GM21717 (cell line): ENCODE results near the gene TMEM9.
A peak's percentile ranks its signal among the peaks of the same experiment; 100 is the strongest.

Source experiments
- ATAC-seq: cut with Tn5 transposase; IDR thresholded peaks from one replicate; pipeline ENCODE4 v1.9.1; 2021; ENCODE audit warnings: mild to moderate bottlenecking, moderate library complexity; ENCODE audit not compliant: unreplicated experiment

The TMEM9 gene

DNA sequence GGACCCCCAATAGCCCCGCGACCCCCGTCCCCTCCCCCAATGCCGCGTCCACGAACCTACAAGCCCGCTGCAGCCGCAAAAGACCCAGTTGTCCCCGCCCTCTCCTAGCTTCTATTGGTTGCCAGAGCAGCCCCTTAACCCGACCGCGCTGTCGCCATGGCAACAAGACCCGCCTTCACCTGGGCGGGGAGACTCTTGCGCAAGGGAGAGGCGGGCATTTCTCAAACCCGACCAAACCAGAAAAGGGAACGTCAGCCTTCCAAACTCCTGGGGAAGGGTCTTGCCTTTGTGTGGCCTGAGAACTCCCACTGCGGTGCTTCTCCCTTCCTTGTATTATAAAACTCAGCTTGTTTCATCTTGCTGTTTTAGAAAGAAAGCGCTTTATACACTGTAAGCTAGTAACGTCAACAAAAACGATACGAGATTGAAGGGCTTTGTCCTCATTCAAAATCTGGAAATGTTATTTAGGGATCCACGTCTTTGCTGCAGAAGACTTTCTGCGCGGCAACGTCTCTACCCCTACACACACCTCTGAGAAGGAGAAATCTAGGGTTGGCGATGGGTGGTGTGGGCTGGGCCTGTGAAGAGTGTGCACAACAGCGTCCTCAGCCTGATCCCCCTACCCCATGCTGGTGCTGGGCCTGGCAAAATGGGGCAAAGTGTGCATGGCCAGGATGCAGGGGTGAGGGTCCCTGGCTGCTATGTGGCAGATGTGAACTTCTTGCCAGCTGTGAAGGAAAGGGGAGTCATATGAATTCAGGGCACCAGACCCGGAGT, at the start of gene TMEM9:
Gene TMEM9 (minus strand): TSS at position 86 of the 777 bp plus-strand sequence. CDS start 551 bp downstream, outside the sequence.
- peak; percentile 98 for ATAC-seq

DNA sequence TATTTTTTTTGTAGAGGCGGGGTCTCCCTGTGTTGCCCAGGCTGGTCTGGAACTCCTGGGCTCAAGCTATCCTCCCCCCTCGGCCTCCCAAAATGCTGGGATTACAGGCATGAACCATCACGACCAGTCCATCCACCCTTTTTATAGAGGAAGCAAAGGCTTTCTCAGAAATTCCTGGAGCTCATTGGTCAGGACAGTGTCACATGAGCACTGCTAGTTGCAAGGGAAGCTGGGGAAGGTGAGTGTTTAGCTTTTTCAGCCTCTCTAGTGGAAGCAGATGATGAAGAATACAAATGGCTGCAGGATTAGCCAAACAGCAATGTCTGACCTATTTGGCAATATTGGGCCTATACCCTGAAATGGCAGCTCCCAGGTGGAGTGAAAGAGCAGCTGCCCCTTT, 44.3 kb upstream of the TMEM9 start:
- no peak for ATAC-seq

GRCh38 chr1:201194046-201194445, 39.8 kb upstream of the TMEM9 start:
- ATAC-seq, result no peak

DNA sequence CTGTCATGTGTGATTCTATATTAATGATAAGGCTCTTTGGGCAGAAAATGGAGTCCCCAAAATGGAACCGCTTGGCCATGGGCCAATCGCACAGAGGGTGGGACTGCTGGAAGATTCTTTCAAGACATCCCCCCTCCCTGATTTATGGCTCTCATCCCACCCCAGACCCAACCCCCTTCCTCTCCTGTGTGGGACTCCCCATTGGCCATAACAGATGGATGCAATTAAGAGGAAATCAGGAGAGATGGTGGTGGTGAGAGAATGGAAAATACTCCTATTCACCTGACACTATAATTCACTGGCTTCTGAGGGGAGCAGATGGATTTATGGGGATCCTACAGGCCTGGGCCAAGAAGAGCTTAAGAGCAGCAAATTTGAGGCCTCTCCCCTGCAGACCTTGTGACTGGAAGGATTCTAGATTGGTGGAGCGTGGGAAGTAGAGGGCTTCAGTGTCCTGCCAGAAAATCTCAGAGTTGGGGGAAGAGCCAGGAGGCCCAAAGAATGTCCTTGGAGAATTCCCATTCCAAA, 38.1 kb upstream of the TMEM9 start:
- no peak for ATAC-seq

DNA sequence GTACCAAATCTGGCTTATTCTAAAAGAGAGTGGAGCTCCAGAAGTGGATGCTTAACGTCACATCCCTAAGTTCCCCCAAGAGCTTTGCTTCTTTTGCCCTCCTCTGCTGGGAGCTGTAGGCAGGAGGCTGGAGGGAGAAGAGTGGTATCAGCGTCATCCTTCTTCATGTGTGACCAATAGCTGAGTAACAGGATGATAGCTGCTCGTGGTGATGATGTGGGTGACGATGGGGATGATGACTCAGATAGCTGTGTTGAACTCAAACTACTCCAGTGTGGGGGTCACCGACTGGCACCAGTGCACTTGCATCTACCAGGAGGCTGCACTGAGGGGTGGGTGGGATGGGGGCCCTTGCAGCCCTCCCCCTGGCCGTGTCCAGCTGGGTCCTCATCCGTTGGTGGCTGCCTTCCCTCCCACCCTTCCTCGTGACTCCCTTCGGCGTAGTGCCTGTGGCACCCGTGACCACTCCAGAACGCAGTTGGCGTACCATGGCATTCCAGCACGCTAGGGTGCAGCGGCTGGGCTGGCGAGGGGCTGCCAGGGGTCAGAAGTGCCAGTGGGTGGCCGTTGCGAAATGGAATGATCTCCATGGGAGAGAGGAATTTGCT, 37.5 kb upstream of the TMEM9 start:
- ATAC-seq, result no peak

DNA sequence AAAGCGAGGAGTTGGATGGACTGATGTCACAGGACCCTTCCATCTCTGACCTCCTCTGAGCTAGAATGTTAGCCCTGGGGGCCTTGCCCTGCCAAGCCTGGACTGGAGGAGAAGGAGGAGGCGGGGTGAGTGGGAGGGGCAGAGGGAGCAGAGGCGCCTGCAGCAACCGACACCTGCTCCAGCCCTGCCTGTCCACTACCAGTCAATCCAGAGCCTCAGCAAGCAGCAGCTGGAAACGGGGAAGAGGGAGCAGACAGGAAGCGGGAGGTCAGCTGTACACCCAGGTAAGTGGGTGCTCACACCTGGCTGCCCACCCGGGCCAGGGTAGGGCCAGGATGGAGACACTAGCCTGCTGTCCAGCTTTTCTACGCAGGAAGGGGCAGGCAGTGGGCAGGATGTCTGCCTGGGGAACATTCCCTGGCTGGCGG, 36.4 kb upstream of the TMEM9 start, which contains the start of gene IGFN1:
Gene IGFN1 (plus strand): TSS at position 201 of the 428 bp plus-strand sequence. CDS start 2,470 bp downstream, outside the sequence.
- no peak for ATAC-seq

DNA sequence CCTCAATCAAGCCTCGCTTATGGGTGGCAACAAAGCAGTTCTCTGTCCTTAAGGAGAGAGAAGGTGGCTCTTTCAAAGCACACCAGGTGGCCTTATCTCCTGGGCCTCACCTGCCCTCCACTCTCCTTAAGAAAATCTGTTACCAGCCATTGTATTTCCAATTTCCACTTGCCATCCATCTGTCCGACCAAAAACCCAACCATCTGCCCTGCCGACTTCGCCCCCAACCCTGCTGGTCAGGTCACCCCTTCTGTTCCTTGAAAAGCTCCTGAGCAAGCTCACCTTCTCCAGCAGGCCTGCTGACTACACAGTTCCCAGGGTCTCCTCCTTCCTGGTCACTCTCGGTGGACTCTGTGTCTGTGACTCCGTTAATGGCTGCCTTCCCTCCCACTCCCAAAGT, 35.7 kb upstream of the TMEM9 start:
- ATAC-seq, result no peak

DNA sequence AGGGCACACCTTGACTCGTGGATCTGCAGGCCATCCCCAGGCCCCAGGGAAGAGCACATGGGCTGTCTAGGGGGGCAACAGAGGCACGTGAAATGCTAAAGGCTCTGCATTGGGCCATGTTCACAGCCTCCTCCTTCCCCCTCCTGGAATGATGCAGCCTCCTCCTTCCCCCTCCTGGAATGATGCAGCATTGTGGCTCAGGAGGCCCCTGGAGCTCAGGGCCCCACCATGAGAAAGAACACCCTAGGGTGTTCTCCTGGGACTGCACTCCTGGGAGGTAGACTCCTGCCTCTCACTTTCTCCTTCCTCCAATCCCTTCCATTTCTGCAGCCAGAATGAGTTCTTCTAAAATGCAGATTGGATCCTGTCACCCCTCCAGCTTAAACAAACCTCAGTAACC, 34.8 kb upstream of the TMEM9 start:
- ATAC-seq, result no peak

- no peak for ATAC-seq
Measured at GRCh38 chr1:201186192-201186591, 31.9 kb upstream of the TMEM9 start.

DNA sequence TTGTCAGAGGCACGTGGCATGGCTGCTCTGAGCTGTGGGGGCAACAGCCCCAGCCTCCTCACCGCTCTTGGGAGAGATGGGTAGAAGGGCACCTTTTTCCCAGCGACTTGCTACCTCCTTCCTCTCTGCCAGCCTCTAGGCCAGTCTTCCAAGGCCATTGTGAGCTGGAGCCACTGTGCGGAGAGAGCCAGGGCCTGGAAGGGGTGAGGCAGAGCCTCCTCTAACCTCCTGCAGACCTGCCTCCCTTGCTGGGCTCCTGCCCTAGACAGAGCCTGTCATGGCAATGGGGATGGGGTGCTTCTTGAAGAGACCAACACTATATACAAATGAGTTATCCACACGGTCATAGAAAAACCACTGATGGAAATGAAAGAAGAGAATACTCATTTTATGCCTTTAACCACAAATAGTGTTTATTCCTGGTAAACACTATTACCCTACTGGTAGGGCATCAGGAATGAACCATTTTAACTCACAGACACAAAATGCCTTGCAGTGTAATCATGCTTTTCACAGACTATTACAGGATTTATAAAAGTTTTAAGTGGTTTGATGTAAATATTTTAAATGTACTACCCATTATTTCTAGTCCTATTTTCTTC, 31.4 kb upstream of the TMEM9 start:
- ATAC-seq, result no peak

GRCh38 chr1:201185123-201185453, 30.8 kb upstream of the TMEM9 start:
- ATAC-seq, result no peak

DNA sequence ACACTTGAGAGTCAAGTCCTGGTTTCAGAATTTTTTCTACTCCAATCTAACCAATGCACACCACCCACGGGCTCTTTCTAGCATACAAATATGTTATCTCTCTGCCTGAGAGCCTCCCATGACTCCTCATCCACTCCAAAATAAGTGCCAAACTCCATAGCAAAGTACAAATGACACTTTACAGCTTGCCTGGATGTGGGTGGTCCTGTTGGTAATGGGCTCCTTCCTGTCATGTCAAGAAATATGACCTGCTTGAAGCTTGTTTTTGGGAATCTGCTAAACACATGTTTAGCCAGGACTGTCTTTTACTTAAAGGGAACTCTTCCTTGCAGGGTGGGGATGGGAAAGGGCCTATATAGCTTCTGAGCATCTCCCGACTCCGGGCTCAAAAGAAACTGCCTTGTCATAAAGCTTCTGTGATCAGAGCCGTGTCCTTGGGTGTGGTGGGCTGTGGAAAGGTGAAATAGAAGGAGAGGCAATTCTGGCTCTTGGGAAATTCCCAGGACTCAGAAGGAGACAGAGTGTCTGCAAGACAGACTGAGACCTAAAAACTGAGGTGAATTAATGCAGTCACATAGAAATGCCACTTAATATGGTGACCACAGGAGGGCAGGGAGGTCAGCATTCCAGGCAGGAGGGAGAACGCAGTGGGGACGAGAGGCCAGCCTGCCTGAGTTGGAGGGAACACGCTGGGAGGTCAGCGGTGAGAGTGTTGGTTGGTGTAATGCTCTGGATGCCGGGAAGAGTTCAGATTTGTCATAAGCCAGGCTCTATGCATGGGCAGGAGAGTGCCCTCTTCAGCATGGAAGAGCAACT, 30.2 kb upstream of the TMEM9 start:
- ATAC-seq, result no peak

GRCh38 chr1:201183753-201184152, 29.5 kb upstream of the TMEM9 start:
- ATAC-seq, result no peak

DNA sequence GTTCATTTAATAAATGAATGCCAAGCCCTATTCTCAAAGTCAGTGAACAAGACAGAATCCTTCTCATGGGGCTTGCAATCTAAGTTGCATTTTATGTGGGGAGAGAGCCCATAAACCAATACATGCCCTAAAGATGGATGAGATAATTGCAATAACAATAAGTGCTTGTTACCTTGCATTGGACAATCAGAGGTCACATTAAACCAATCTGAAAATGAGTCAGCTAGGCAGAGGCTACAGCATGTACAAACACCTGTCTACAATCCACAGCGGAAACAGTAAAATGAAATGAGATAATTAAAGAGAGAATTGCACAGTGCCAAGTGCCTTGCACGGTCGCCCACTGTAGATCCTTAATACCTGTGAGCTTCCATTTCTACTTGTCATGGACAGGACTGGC, 28.9 kb upstream of the TMEM9 start:
- no peak for ATAC-seq

DNA sequence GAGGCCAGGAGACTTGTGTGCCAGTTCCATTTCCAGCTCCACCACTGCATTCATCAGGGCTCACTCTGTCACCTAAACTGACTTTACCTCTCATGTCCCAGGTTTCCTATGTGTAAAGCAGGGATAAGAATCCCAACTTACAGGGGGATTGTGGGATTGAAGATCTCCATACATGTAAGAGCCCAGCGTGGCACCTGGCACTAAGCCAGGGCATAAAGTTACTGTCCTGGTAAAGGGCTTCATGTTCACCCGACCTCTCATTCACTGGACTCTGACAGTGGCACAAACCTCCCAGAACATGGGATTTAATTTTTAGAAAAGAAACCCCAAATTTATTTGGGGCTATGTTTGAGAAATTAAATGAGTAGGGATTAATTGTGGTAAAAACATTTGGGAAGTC, 27.5 kb upstream of the TMEM9 start:
- ATAC-seq, result no peak

GRCh38 chr1:201181323-201181722, 27.0 kb upstream of the TMEM9 start:
- no peak for ATAC-seq

GRCh38 chr1:201180901-201181300, 26.6 kb upstream of the TMEM9 start:
- no peak for ATAC-seq

GRCh38 chr1:201180141-201180540, 25.9 kb upstream of the TMEM9 start:
- ATAC-seq, result no peak

- no peak for ATAC-seq
Measured at GRCh38 chr1:201178718-201179117, 24.4 kb upstream of the TMEM9 start.

GRCh38 chr1:201176940-201177339, 22.7 kb upstream of the TMEM9 start:
- ATAC-seq, result no peak
